DMS53 treated with DMSO at 0.1 percent for 48 hours (cell line): ENCODE measurements around the gene RXRB.

Source experiments
- DNase-seq: peaks from one replicate; lab custom pipeline; 2025; ENCODE audit not compliant: unreplicated experiment; lab: John Stamatoyannopoulos, UW

The RXRB gene

DNA sequence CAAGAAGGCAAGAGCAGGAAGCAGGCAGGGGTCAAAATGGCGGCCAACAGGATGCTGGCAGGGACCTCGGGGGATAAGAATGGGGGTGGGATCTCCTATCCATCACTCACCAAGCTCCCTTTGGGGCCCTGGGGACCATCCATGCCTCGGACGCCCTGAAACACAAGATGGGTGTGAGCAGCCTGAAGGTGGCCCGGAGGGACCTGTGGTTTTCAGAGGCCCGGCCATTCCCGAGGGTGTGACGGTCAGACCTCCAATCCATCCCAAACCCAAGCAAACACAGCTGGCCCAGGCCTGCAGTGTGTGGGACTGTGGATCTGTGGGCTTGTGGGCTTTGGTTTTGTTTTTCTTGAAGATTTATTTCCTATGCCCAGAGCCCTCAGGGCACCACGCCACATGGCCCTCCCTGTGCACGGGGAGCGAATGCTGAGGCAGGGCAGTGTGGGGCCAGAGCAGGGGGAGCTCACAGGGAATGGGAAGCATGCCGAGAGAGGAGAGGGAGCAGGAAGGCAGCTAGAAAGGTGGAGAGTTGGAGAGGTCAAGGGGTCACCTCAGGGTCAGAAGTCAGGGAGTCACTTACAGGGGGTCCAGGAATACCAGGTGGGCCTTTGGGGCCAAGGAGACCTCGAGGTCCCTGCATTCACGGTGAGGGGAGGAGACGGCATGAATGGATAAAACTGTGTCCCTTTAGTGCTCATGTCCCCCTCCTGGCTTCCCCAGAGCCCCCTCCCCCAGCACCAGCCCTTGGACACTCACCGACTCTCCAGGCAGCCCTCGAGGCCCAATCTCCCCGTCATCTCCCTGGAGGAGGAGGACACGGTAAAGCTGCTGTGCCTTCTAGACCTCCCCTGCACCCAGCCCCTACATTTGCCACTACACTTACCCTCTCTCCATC lies 22.7 kb downstream of the RXRB start:
- no peak for DNase-seq

GRCh38 chr6:33176906-33177305 lies 23.6 kb downstream of the RXRB start:
- no peak for DNase-seq

- no peak for DNase-seq
Observed at GRCh38 chr6:33175436-33176069, 24.9 kb downstream of the RXRB start.

GRCh38 chr6:33174784-33175183 lies 25.7 kb downstream of the RXRB start:
- no peak for DNase-seq

DNA sequence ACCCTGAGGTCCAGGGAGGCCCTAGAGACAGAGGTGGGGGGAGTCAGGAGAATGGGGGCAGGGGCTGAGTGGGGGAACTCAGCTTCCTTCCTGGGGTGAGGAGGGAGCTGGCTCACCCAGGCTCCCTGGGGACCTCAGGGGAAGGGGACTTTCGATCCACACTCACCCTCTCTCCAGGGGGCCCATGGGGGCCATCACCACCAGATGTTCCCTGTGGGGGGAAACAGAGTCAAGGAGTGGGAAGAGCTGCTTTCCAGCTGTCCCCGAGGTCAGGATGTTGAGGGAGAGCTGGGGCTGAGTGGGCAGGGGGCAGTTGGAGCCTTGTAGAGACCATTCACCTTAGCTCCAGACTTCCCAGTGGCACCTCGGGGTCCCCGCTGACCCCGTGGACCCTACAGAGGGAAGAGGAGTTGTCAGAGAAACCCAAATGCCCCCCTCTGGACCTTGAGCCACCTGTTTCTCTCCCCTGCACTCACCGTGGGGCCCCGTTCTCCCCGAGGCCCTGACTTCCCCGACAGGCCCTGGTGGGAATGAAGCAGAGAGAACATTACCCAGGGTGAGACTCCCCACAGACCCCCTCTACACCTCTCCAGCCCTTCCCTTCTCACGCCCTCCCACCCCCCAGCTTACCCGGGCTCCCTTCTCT lies 26.8 kb downstream of the RXRB start:
- no peak for DNase-seq

GRCh38 chr6:33172688-33173534 lies 27.6 kb downstream of the RXRB start:
- DNase-seq = no peak

GRCh38 chr6:33171880-33172687 lies 28.4 kb downstream of the RXRB start:
- no peak for DNase-seq

DNA sequence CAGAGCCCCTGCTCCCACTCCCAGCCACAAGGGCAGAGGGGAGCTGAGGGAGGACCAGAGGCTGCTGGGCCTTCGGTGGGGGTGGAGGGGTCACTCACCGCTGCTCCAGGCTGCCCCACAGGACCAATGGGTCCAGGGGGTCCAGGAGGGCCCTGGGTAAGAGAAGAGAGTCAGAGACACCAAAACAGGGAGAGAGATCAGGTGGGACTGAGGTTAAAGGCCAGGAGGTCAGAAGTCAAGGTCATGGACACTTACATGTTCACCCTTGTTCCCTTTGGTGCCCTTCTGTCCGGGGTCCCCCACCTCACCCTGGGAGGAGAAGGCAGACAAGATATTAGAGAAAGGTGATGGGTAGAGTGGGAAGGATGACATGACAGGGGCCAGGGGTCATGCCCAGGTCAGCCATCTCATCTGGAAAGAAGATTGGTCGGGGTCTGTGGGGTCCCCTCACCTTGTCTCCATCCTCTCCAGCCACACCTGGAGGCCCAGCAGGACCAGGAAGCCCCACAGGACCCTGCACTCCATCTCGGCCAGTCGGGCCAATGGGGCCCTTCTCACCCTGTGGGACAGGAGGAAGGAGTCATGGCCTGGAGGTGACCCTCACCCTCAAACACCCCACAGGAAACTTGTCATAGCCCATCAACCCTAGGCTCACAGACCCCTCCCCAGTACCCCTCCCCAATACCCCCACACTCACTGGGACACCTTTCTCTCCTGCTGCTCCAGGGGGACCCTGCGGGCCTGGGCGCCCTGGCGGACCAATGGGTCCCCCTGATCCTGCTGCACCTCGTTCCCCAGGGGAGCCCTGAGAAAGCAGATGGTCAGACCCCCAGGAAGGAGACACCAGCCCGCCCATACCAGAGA lies 29.2 kb downstream of the RXRB start:
- no peak for DNase-seq

DNA sequence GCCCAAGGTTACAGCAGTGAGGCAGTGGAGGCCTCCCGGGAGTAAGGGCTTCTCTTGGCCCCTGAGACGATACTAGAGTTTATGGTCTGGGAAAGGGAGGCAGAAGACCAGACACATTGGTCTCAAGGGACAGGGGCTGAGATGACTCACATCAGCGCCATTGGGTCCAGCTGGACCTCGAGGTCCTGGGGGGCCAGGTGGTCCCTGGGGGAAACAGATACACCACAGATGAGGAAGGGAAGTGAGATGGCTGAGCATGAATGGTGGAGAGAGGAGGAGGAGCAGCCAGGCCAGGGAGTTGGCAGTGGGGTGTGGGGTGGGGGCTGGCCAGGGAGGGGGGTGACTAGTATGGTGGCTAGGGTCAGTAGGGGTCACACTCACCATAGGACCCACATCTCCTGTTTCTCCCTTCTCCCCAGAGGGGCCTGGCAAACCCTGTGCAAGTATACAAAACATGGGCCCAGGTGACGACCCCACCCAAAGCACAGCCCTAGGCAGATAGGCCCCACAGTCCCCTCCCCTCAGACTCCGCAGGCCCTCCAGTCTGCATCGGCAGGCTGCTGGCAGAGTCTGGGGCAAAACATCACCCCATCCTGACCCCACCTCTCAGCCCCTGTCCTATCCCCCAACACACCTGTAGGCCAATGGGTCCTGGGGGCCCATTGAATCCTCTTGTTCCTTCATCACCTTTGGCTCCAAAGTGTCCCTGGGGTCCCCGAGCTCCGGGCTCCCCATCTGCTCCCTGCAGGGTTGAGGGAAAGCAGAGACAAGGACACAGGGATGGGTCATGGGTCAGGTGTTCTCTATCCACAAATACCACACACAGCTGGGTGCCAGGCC lies 30.1 kb downstream of the RXRB start:
- no peak for DNase-seq

GRCh38 chr6:33169291-33170175 lies 30.9 kb downstream of the RXRB start:
- DNase-seq = no peak

- DNase-seq = no peak
Observed at GRCh38 chr6:33168639-33169038, 31.8 kb downstream of the RXRB start.

DNA sequence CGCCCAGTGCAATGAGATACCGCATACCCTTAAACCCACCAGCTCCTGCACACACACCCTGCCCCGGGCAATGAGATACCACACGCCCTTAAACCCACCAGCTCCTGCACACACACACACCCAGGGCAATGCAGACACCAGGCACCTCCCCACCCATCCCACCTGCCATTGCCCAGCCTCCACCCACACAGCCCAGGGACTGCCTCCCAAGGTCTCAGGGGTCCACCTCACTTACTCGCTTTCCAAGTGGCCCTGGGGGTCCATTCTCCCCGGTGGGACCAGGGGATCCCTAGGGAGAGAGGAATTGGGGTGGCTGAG lies 32.2 kb downstream of the RXRB start:
- DNase-seq = no peak

DNA sequence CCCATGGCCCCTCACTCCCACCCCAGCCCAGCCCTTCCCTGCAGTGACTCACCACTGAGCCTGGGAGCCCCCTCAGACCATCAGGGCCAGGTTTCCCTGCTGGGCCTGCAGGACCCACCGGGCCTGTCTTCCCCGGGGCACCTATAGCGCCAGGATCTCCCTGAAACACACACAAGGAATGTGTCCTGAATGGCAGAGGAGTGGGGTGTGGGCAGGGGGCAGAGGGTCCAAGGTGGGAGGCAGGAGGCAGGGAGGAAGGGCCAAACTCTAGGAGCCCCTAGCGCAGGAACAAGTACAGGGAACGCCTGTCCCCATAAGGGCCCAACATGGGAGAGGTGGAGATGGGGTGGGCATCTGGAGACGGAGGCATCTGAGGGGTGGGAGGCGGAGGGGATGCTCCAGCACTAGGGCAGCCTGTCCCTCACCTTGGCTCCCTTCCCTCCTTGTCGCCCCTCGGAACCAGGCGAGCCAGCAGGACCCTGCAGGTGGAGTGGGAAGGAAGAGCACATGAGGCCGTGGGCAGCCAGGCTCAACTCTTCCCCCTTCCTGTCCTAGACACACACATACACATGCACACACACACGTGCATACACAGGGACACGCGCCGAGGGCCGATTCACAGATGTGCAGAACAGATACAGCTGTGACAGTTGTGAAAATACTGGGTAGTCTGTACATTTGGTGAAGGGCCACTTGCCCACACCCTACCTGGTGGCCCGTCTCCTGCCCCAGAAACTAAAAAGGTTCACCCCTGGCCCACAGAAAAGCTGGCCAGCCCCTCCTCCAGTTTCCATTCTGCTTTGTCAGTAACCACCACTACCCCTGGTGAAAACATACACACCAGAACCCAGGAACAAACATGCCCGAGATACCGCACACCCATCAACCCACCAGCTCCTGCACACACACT lies 32.8 kb downstream of the RXRB start:
- no peak for DNase-seq

GRCh38 chr6:33166811-33167210 lies 33.7 kb downstream of the RXRB start:
- no peak for DNase-seq

DNA sequence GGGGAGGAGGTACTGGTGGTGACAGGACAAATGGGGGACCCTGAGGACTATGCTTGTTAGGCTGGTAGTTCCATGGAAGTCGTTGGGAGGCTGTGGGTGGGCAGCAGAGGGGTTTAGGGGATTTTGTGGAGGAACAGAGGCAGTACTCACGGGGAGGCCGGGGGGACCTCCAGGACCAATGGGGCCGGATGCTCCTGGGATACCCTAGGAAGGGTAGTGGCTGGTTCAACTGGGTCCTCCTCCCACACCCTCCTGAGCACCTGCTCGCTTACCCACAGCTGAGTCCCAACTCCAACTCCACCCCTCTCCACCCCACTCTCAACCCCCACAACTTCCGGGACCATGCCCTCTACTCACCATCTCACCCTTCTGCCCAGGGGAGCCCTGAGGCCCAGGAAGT lies 34.1 kb downstream of the RXRB start:
- DNase-seq = no peak

- DNase-seq = no peak
Observed at GRCh38 chr6:33165581-33166258, 34.7 kb downstream of the RXRB start.
